HG03196 (cell line): Measurements from ENCODE around the gene TCF20.

Experiments
- ATAC-seq: cut with Tn5 transposase; IDR thresholded peaks from one replicate; pipeline ENCODE4 v1.9.1; 2021; ENCODE audit not compliant: unreplicated experiment

The TCF20 gene

GRCh38 chr22:42270510-42271190 lies at the start of gene TCF20:
Gene TCF20 (minus strand): TSS chr22:42270653. CDS start chr22:42215305, 55,348 bp downstream.
- ATAC-seq: peak; percentile 49

DNA sequence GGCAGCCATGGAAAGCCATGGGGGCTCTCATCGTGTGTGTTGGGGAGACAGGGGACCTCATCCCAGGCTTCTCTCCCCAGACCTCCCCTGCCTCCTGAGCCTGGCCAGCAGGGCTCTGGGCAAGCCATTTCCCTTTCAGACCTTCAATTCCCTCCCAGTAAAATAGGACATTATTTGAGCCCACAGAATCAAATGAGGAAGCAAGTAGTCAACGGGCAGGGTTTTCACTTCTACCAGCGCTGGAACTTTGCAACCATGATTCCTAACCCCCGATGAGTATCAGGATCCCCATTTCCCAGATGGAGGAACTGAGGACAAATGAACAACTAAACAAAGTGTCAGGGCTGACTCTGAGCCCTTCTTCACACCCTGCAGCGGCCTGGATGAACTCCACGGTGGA lies 48.9 kb upstream of the TCF20 start:
- ATAC-seq: no peak

DNA sequence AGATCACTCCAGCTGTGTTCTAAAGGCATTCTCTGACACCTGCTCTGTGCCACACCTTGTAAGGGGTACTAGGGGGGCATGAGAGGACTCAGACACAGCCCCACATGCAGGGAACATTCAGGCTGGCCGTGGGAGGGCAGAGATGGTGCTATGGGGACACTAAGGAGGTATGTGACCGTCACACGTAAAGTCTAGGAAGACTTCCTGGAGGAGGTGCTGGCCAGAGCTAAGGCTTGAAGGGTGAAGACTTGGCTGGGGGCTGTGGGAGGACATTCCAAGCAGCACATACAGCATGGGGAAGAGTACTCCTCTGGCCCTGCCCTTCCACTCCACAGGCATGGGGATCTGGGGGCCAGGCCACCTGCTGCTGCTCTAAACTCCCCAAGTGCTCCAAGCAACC lies 48.5 kb upstream of the TCF20 start:
- no peak for ATAC-seq

- ATAC-seq: no peak
Measured at GRCh38 chr22:42317691-42318547, 47.5 kb upstream of the TCF20 start.

DNA sequence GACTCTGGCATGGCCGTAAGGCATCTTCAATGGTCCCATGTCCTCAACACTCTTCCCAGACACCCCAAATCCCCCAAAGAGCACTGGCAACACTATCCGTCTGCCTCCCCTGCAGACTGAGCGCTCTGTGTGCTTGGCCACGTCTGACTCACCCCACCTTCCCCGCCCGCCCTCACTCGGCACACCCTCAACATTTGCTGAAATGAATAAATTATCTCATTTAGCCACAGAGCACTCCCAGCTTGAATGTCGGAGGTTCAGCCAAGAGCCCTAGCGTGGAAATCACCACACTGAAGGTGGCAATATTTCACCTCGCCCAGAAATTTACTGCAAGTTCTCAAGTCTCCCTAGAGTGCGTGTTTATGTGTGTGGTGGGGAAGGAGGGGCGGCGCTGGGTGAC lies 46.6 kb upstream of the TCF20 start:
- ATAC-seq: no peak

DNA sequence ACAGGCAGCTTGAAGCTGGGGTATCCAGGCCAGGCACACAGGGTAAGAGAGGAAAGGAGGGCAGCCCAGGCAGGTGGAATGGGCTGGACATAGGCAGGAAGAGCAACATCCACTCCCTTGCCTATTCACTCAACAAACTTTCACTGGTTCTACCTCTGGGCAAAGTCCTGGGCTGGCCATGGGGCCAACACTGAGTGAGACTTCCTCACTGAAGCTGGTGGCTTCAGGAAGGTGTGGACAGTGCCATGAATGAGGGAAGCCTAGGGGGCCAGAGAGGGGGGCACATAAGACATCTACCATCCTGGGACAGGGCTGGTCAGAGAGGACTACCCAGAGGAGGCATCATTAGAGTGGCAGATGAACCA lies 44.9 kb upstream of the TCF20 start:
- no peak for ATAC-seq

DNA sequence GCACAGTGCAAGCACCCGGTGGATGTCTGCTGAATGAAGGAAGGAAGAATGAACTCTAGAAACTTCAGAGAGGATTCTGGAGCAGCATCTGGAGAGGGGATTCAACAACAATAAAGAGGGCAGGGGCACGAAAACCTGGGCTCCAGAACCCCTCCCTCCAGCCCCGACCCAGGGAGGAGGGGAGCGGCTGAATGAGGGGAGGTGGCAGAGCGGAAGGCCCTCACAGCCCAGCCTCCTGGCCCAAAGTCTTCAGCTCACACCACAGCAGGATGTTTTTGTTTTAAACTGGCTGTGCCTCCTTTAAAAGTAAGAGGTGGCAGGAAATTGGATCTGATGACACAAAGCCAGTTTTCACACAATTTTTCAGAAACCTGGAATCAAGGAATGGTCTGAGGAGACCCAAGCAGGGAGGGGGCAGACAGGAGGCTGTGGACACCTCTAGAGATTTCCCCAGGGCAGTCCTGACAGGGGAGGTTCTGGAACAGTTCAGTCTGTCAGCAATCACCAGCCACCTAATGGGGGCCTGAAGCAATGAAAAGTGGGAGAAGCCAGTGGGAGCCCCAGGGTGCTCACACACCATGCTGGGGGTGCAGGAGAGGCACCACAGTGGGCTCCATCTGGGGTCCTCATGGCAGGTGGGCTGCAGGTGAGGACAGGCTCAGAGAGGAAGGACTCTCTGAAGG lies 44.4 kb upstream of the TCF20 start:
- ATAC-seq: no peak

- ATAC-seq: no peak
Measured at GRCh38 chr22:42313804-42314581, 43.5 kb upstream of the TCF20 start.

DNA sequence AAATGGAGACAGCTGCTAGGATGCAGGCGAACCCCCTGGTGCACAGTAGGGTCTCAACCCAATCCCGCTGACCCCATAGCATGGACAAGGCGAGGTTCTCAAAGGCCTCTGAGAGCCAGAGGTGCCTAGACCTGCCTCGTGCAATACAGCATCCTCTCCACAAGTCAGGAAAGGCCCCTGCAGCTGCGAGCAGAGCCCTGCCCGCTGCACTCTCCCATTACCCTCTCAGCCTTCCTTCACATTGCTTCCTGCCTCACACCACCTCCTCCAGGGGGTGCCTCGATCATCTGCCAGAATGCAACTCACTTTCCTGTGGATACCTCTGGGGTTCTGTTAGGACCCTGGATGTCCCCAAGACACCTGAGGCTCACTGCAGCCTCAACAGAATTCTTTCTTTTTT lies 42.8 kb upstream of the TCF20 start:
- no peak for ATAC-seq

GRCh38 chr22:42310291-42311015 lies 40.0 kb upstream of the TCF20 start:
- ATAC-seq: no peak

DNA sequence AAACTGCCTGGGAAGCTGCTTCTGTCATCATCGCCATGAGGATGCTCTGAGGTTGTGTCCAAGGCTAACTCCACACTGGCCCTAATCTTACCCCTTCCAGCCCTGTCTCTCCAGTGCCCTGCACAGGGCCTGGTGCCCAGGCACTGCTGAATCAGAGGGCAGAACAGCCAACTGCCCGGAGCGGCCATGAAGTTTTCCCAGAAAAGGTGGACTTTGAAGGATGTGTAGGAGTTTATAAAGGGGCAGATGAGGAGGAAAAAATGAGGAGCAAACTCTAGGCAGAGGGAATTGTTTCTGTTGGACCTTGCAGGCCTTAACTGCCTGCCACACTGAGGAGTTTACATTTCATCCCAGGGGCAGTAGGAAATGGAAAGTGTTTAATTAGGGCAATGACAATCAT lies 39.4 kb upstream of the TCF20 start:
- no peak for ATAC-seq

GRCh38 chr22:42308892-42309468 lies 38.5 kb upstream of the TCF20 start:
- no peak for ATAC-seq

GRCh38 chr22:42307806-42308563 lies 37.5 kb upstream of the TCF20 start:
- no peak for ATAC-seq

- no peak for ATAC-seq
Measured at GRCh38 chr22:42306010-42306409, 35.6 kb upstream of the TCF20 start.

DNA sequence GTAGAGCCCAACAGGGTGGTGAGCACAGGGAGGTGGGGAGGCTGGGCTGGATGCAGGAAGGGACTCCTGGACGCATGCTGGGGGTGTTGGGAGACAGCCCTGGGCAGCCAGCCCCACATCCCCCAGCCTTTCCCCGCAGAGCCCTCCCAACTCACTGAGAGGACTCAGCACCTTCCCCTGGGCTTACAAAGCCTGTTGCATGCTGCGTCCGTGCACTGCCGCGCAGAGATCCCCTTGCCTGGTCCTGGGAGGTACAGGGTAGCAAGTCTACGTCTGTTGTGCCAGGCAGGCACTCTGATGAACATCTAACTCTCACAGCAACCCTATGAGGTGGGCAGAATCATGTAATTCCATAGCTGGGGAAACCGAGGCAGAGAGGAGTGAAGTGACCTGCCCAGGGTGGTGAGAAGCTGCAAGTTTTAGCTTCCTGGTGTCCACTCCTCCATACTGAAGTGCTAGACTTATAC lies 33.9 kb upstream of the TCF20 start:
- ATAC-seq: no peak

GRCh38 chr22:42303396-42304323 lies 33.2 kb upstream of the TCF20 start:
- ATAC-seq: no peak

DNA sequence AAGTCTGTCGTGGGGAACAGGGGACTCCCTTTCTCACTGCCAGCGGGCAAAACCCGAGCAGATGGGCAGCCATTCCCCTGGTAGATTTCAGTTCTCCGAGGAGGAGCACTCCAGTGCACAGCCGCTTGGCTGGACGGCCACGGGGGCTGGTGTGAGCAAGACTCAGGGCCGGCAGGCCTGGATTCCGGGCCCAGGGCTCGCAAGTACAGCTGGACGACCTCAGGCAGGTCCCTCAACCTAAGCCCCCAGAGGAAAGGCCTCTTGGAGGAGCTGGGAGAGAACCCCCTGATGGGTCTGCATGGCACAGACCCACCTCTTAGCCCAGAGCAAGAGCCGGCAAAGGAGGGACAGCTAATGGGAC lies 31.3 kb upstream of the TCF20 start:
- no peak for ATAC-seq

- ATAC-seq: no peak
Measured at GRCh38 chr22:42301077-42301741, 30.8 kb upstream of the TCF20 start.
